Hematopoietic multipotent progenitor cell (in vitro differentiated cells): ENCODE results near the gene TRIL. TPM values are rescaled to one million over a fixed set of nuclear protein-coding genes. Genes with fewer than 3 reads are reported as not detected.

Experiments
- total RNA-seq: library from RNA; depleted of rRNA; stranded (reverse); fragments of >200 nt; gene quantifications from one replicate; pipeline ENCODE4 v1.2.3, GENCODE V29; 2012

The TRIL gene
- total RNA-seq, 1 donor = under 0.01 TPM

Other genes starting within 250 kb of the TRIL start
- gene CPVL, start 188.2 kb upstream of the TRIL start, total RNA-seq = 42.0 TPM
- gene CHN2, start 236.4 kb upstream of the TRIL start, total RNA-seq = 6.7 TPM